SK-N-SH (cell line): Measurements from ENCODE around the gene IMPDH2. TPM values are rescaled to one million over a fixed set of nuclear protein-coding genes. Genes with fewer than 3 reads are reported as not detected.

Source experiments
- CTCF ChIA-PET: fragments of 300-600, 350-600 bp; formaldehyde crosslinking; extraction: SDS; loops from one replicate; lab custom pipeline; 2021; lab: Yijun Ruan, JAX
- POLR2A ChIA-PET: fragments of 350-600 bp; sonication (Branson Sonifier 250); formaldehyde crosslinking; extraction: SDS; loops from one replicate; lab custom pipeline; 2020; ENCODE audit warnings: antibody characterized with exemption, inconsistent platforms; lab: Yijun Ruan, JAX
- DNase-seq: peaks from one replicate; pipeline ENCODE4 v3.0.0; 2012
- H2AFZ ChIP-seq: fragments of 200-600 bp; sonication (generic); 2 replicates; pipeline ENCODE4 v1.8.1; 2016; ENCODE audit warnings: antibody characterized with exemption, mild to moderate bottlenecking, low read depth
- H3F3A ChIP-seq: fragments of 200-600 bp; sonication (generic); replicated peaks from 2 replicates; pipeline ENCODE3; 2016; ENCODE audit warnings: antibody characterized with exemption, mild to moderate bottlenecking; ENCODE audit not compliant: insufficient read depth
- H3K27ac ChIP-seq, 2 experiments: fragments of 200-500 bp in 1 of 2; fragments of 200-600 bp in 1 of 2; sonication (Bioruptor generic) in 1 of 2; sonication (generic), shearing (Covaris generic) in 1 of 2; 2 replicates each; pipeline versions ENCODE4 v1.5.1 to v1.6.1; 2014 to 2016; ENCODE audit warnings: low read depth in 2 of 2, inconsistent platforms in 1 of 2, low read length in 1 of 2, mild to moderate bottlenecking in 1 of 2, mixed read lengths in 1 of 2
- H3K27me3 ChIP-seq: fragments of 200-600 bp; sonication (generic), shearing (Covaris generic); 2 replicates; pipeline ENCODE4 v1.6.1; 2016; ENCODE audit warnings: mixed run types; ENCODE audit not compliant: insufficient read depth
- H3K36me3 ChIP-seq, 2 experiments: fragments of 200-500 bp in 1 of 2; fragments of 200-600 bp in 1 of 2; sonication (Bioruptor generic) in 1 of 2; sonication (generic) in 1 of 2; replicated peaks in 1 of 2; 2 replicates each; pipeline versions ENCODE3 to v1.5.1; 2014 to 2016; ENCODE audit warnings: low read length in 1 of 2, mild to moderate bottlenecking in 1 of 2; ENCODE audit not compliant: insufficient read depth in 2 of 2, control insufficient read depth in 1 of 2
- H3K4me1 ChIP-seq, 2 experiments: fragments of 200-500 bp in 1 of 2; fragments of 200-600 bp in 1 of 2; sonication (Bioruptor generic) in 1 of 2; sonication (generic), shearing (Covaris generic) in 1 of 2; 2 replicates each; pipeline versions ENCODE4 v1.5.1 to v1.6.1; 2014 to 2016; ENCODE audit warnings: low read depth in 1 of 2, low read length in 1 of 2, mixed run types in 1 of 2; ENCODE audit not compliant: insufficient read depth in 2 of 2, control insufficient read depth in 1 of 2
- H3K4me2 ChIP-seq: fragments of 200-600 bp; sonication (generic), shearing (Covaris generic); 2 replicates; pipeline ENCODE4 v1.6.1; 2017; ENCODE audit warnings: mixed run types
- H3K4me3 ChIP-seq, 2 experiments: fragments of 200-500 bp in 1 of 2; fragments of 200-600 bp in 1 of 2; sonication (Bioruptor generic) in 1 of 2; sonication (generic), shearing (Covaris generic) in 1 of 2; 2 replicates each; pipeline versions ENCODE4 v1.5.1 to v1.8.1; 2014 to 2016; ENCODE audit warnings: low read depth in 2 of 2, inconsistent platforms in 1 of 2, low read length in 1 of 2, mild to moderate bottlenecking in 1 of 2, mixed read lengths in 1 of 2, moderate library complexity in 1 of 2
- H3K79me2 ChIP-seq: fragments of 200-600 bp; sonication (generic); 2 replicates; pipeline ENCODE4 v1.8.1; 2017; ENCODE audit warnings: mild to moderate bottlenecking; ENCODE audit not compliant: insufficient read depth
- H3K9ac ChIP-seq: fragments of 200-600 bp; sonication (generic); 2 replicates; pipeline ENCODE4 v1.6.1; 2017; ENCODE audit warnings: mixed run types
- H3K9me2 ChIP-seq: fragments of 200-600 bp; sonication (generic); 2 replicates; pipeline ENCODE4 v1.6.1; 2017; ENCODE audit warnings: mixed run types
- H3K9me3 ChIP-seq: fragments of 200-600 bp; sonication (generic); 2 replicates; pipeline ENCODE4 v1.6.1; 2017; ENCODE audit warnings: mixed run types, mild to moderate bottlenecking, moderate library complexity
- H4K20me1 ChIP-seq: fragments of 200-600 bp; sonication (generic); 2 replicates; pipeline ENCODE4 v1.6.1; 2017; ENCODE audit warnings: mild to moderate bottlenecking, mixed run types; ENCODE audit not compliant: insufficient read depth
- GABPA ChIP-seq: IDR thresholded peaks from 2 replicates; pipeline ENCODE4 v1.4.0; 2012; ENCODE audit warnings: low read depth, mild to moderate bottlenecking
- JUND ChIP-seq: IDR thresholded peaks from 2 replicates; pipeline ENCODE4 v1.4.0; 2012
- MAX ChIP-seq: IDR thresholded peaks from 2 replicates; pipeline ENCODE4 v1.4.0; 2012; ENCODE audit warnings: low read depth
- MEF2A ChIP-seq: IDR thresholded peaks from 2 replicates; pipeline ENCODE4 v1.4.0; 2012; ENCODE audit warnings: low read depth, borderline replicate concordance
- NFIC ChIP-seq: IDR thresholded peaks from 2 replicates; pipeline ENCODE4 v1.4.0; 2012; ENCODE audit warnings: borderline replicate concordance
- NRF1 ChIP-seq: IDR thresholded peaks from 2 replicates; pipeline ENCODE4 v1.6.1; 2012; ENCODE audit warnings: low read depth, mild to moderate bottlenecking, low read length
- POLR2AphosphoS5 ChIP-seq: IDR thresholded peaks from 2 replicates; pipeline ENCODE4 v1.6.1; 2012; ENCODE audit warnings: low read depth, low read length
- RAD21 ChIP-seq: IDR thresholded peaks from 2 replicates; pipeline ENCODE4 v1.6.1; 2012; ENCODE audit warnings: mild to moderate bottlenecking, low read length
- REST ChIP-seq: IDR thresholded peaks from 2 replicates; pipeline ENCODE4 v1.6.1; 2012; ENCODE audit warnings: mild to moderate bottlenecking, low read depth, low read length, moderate library complexity
- USF1 ChIP-seq: IDR thresholded peaks from 2 replicates; pipeline ENCODE4 v1.4.0; 2012; ENCODE audit warnings: low read depth, borderline replicate concordance
- ZBTB33 ChIP-seq: IDR thresholded peaks from 2 replicates; pipeline ENCODE4 v1.4.0; 2012; ENCODE audit warnings: low read depth, borderline replicate concordance
- WGBS: methylation state at CpG from one replicate; pipeline ENCODE4 v1.1.6; 2017; ENCODE audit warnings: low lambda C conversion rate; 5-methylcytosine and 5-hydroxymethylcytosine counted together
- polyA plus RNA-seq, 3 experiments: library from polyadenylated mRNA; depleted of rRNA; stranded (reverse); fragments of >200 nt; gene quantifications; 2 replicates each; pipeline ENCODE4 v1.2.3, GENCODE V29; 2012

Gene IMPDH2
- polyA plus RNA-seq, 1 of the 3 experiments (the other 2 are of a cell fraction) = 305 TPM

- H3K9me2 ChIP-seq = no peaks in the 10 kb centered on the region
- no peak overlapping the region for H3K4me3 ChIP-seq
- no peak overlapping the region for H3K4me2 ChIP-seq
- no peaks in the 10 kb centered on the region for H3K27me3 ChIP-seq
- CTCF ChIA-PET = interaction anchor here (2.8 kb wide), 1 partner anchor 22 kb away, joined by 13 read pairs; the partner anchor contains the start of gene NDUFAF3
- POLR2A ChIA-PET = interaction anchor here (0.6 to 5.7 kb wide), 4 partner anchors 8 to 278 kb away, joined by 3 to 44 read pairs (median 12); partner anchors contain the start of genes NDUFAF3 and WDR6
- no peaks in the 10 kb centered on the region for H3K9me3 ChIP-seq
- no peaks in the 10 kb centered on the region for H4K20me1 ChIP-seq
- no peaks in the 10 kb centered on the region for H3F3A ChIP-seq
- 91% methylated on average over 6 of the region's 8 CpGs for WGBS
- H2AFZ ChIP-seq = no peak overlapping the region
- peak overlapping the region in 1 of 2 experiments; percentile 81; a peak in 2 of 4 replicates for H3K27ac ChIP-seq
- peaks cover 0 to 30% of the 10 kb centered on the region in 2 experiments; a peak in 1 of 4 replicates for H3K4me1 ChIP-seq
- no peak for DNase-seq
- H3K36me3 ChIP-seq = no peaks in the 10 kb centered on the region
- TF ChIP-seq NFIC (no peak), NRF1 (no peak), REST (no peak), ZBTB33 (no peak), POLR2AphosphoS5 (no peak), RAD21 (no peak), USF1 (no peak), MAX (no peak), MEF2A (no peak), GABPA (no peak), JUND (no peak)
- 0 out of 2 replicates have a peak, but pooled peaks cover 3% of the 10 kb centered on the region for H3K79me2 ChIP-seq
- no peak overlapping the region for H3K9ac ChIP-seq
Observed at GRCh38 chr3:48999085-48999858, 29.9 kb downstream of the IMPDH2 start.
